ENCODE data around the gene ANKRD11. TPM values are rescaled to one million over a fixed set of nuclear protein-coding genes. Genes with fewer than 3 reads are reported as not detected.
"Not testable (repeated sequence)": the region's sequence is repeated elsewhere in the genome, so short reads cannot be mapped to it uniquely, and the experiment has no call there.

The ANKRD11 gene
- total RNA-seq, 3 donors from 2014 or later, result 153 to 181 (median 162) TPM

DNA sequence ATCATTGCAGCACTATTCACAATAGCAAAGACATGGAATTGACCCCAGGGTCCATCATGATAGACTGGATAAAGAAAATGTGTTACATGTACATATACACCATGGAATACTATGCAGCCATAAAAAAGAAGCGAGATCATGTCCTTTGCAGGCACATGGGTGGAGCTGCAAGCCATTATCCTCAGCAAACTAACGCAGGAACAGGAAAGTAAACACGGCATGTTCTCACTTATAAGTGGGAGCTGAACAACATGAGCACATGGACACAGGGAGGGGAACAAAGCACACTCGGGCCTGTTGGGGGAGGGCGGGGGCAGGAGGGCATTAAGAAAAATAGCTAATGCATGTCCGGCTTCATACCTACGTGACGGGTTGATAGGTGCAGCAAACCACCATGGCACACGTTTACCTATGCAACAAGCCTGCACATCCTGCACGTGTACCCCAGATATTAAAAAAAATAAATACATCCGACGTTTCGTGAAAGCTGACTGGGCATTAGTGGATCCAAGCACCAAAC is 243.9 kb downstream of the ANKRD11 start:
- peaks cover 2% of the 10 kb centered on the region for H3K36me3 Mint-ChIP-seq (ENCODE audit: insufficient read depth)
- H3K4me3 Mint-ChIP-seq, result peak overlapping the region; percentile 50
- H3K9me3 Mint-ChIP-seq, result peaks cover 8% of the 10 kb centered on the region
- H3K4me1 Mint-ChIP-seq (ENCODE audit: low read depth), result peaks cover 14% of the 10 kb centered on the region
- no peak for ATAC-seq
- H3K27me3 Mint-ChIP-seq (ENCODE audit: low read depth), result no peaks in the 10 kb centered on the region
- no peak for DNase-seq

DNA sequence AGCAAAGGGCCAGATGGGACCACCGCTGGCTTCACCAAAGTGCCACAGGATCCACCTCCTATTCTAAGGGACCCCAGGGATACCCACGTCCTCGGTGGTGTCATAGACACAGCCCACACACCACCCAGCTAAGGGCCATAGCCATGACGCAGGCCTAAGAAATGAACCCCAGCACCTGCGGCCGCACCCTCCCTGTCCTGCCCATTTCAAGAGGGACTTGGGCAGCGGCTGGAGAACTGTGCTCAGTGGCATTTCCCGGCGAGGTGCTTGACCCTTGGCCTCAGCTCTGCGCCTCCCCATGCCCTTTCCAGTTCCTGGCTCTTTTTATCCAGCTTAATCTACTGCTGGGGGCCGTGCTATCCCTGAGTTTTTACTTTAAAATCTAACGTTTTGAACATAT is 245.6 kb downstream of the ANKRD11 start:
- Mint-ChIP-seq H3K9me3 (peaks cover under 1% of the 10 kb centered on the region), H3K4me1 (ENCODE audit: low read depth) (peaks cover 20% of the 10 kb centered on the region), H3K4me3 (no peak overlapping the region), H3K36me3 (ENCODE audit: insufficient read depth) (no peaks in the 10 kb centered on the region), H3K27me3 (ENCODE audit: low read depth) (no peaks in the 10 kb centered on the region)
- DNase-seq, result no peak
- ATAC-seq, result no peak

DNA sequence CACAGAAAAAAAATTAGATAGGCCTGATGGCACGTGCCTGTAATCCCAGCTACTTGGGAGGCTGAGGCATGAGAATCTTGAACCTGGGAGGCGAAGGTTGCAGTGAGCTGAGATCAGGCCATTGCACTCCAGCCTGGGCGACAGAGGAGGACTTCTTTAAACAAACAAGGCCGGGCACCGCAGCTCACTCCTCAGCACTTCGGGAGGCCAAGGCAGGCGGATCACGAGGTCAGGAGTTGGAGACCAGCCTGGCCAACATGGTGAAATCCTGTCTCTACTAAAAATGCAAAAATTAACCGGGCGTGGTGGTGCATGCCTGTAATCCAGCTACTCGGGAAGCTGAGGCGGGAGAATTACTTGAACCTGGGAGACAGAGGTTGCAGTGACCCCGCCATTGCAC is 246.1 kb downstream of the ANKRD11 start:
- not testable (repeated sequence) for H3K9me3 Mint-ChIP-seq; H3K4me3 Mint-ChIP-seq; H3K27me3 Mint-ChIP-seq (ENCODE audit: low read depth); ATAC-seq; DNase-seq; H3K36me3 Mint-ChIP-seq (ENCODE audit: insufficient read depth)
- peaks cover 21% of the 10 kb centered on the region for H3K4me1 Mint-ChIP-seq (ENCODE audit: low read depth)

DNA sequence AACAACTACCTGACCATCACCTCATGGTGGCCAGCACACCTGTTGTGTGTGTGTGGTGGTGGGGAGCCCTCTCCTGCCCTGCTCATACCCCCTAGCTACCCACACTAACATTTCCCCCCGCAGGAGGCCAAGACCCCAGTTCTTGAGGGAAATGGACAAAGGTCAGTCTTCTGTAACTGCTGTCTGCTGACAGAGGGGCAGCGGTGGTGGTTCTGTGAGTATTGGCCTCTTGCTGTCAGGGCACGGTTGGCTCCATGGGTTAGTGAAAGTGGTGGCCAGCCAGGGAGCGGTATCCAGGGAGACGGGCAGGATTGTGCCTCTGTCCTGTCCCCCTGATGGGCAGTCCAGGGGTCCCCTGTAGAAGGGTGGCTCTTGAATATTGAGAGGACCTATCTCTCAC is 246.7 kb downstream of the ANKRD11 start:
- no peak overlapping the region for H3K4me3 Mint-ChIP-seq
- H3K9me3 Mint-ChIP-seq, result no peaks in the 10 kb centered on the region
- no peaks in the 10 kb centered on the region for H3K36me3 Mint-ChIP-seq (ENCODE audit: insufficient read depth)

DNA sequence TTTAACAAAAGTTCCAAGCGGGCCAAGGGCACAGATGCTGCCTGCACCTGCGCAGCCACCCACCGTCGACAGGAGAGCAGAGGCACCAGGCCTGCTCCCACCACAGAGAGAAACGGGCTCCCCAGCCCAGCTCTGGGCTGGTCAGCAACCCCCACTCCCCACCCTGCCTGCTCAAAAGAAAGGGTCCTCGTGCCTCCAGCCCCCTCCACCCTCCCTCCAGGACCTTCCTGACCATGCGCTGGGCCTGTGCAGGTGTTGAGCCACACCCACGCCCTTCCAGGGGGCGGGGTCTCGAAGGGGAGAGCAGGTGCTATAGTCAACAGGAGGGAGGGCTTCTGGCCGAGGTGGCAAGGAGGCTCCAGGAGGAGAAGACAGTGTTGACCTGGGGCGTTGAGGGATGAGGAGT is 247.6 kb downstream of the ANKRD11 start:
- peaks cover 21% of the 10 kb centered on the region for H3K4me1 Mint-ChIP-seq (ENCODE audit: low read depth)
- no peaks in the 10 kb centered on the region for H3K9me3 Mint-ChIP-seq
- ATAC-seq, result no peak
- peak overlapping the region; percentile 46 for H3K4me3 Mint-ChIP-seq
- no peaks in the 10 kb centered on the region for H3K27me3 Mint-ChIP-seq (ENCODE audit: low read depth)
- no peak for DNase-seq
- no peaks in the 10 kb centered on the region for H3K36me3 Mint-ChIP-seq (ENCODE audit: insufficient read depth)

More for the DNA sequence above, 246.7 kb downstream of the ANKRD11 start:
- Mint-ChIP-seq H3K4me1 (ENCODE audit: low read depth) (peaks cover 21% of the 10 kb centered on the region), H3K27me3 (ENCODE audit: low read depth) (no peaks in the 10 kb centered on the region)
- no peak for DNase-seq
- ATAC-seq, result no peak

DNA sequence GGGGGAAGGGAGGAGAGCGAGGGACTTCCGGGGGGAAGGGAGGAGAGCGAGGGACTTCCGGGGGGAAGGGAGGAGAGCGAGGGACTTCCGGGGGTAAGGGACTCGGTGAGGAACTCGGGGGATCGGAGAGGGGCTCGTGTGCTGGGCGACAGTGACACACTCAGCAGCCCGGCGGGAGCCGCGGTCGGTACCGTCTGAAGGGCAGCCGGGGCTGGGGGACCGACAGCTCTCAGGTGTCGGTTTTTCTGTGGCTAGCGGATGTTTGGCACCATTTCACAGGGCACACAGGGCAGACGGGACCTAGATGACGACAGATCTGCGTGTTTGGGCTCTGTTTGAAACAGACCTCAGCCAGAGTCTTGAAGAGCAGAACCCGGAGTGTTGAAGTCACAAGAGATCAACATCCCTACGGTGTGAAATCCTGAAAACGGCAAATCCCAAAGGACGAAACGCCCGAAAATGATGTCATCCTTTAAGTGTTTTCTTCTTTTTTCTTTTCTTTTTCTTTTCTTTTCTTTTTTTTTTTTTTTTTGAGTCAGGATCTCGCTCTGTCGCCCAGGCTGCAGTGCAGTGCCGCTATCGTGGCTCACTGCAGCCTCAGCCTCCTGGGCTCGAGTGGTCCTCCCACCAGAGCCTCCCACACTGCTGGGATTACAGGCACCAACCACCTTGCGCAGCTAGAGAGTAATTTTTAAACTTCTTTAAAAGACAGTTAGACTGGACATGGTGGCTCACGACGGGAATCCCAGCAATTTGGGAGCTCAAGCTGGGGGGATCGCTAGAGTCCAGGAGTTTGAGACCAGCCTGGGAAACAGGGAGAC is 249.0 kb downstream of the ANKRD11 start:
- no peaks in the 10 kb centered on the region for H3K36me3 Mint-ChIP-seq (ENCODE audit: insufficient read depth)
- H3K4me1 Mint-ChIP-seq (ENCODE audit: low read depth), result peaks cover 21% of the 10 kb centered on the region
- H3K9me3 Mint-ChIP-seq, result no peaks in the 10 kb centered on the region
- peak; percentile 83 to 86 for ATAC-seq
- peak overlapping the region; percentile 95 for H3K4me3 Mint-ChIP-seq
- peak; percentile 65 for DNase-seq
- H3K27me3 Mint-ChIP-seq (ENCODE audit: low read depth), result no peaks in the 10 kb centered on the region

DNA sequence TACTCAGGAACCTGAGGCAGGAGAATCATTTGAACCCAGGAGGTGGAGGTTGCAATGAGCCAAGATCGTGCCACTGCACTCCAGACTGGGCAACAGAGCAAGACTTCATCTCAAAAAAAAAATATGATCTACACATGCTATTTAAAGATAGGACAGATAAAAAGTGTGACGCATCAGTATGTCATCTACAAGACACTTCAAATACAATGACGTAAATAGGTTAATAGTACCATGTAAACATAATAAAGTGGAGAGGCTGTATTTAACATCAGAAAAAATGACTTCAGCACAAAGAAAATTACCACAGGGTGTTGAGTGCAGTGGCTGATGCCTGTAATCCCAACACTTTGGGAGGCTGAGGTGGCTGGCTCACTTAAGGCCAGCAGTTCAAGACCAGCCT is 252.6 kb downstream of the ANKRD11 start:
- H3K9me3 Mint-ChIP-seq, result no peaks in the 10 kb centered on the region
- H3K27me3 Mint-ChIP-seq (ENCODE audit: low read depth), result no peaks in the 10 kb centered on the region
- peaks cover 10% of the 10 kb centered on the region for H3K4me1 Mint-ChIP-seq (ENCODE audit: low read depth)

DNA sequence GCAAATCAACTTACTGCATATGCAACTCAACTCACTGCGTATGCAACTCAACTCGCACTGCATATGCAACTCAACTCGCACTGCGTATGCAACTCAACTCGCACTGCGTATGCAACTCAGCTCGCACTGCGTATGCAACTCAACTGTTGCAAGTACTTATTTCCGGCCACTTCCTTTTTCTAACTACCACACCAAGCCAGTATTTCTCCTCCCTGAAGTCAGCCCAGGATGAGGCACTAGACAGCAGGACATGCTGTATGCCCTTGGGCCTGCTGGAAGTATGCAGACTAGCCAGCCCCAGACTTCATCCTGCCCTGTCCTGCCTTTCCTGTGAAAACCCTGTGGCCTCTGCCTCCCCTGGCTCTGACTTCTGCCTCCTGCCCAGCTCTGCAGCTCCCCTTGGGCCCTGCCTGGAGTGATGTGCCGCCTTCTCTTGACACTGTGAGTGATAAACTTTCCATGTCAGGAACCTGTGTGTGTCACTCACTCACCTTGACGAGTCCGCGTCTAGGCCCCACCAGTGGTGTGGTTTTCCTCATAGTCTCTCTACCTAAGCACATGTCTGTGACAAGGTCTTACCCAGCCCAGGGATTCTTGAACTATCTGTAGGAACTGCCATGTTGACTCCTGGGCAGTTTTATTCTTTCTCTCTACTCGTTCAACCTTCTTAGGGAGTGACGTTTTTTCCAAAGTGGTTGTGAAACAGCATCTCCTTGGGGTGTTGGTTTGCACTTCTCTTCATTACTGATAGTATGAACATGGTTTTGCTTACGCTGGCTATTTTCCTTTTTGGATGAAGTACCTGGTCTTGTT is 256.5 kb downstream of the ANKRD11 start:
- no peak for ATAC-seq
- Mint-ChIP-seq H3K4me1 (ENCODE audit: low read depth) (no peaks in the 10 kb centered on the region), H3K36me3 (ENCODE audit: insufficient read depth) (peaks cover 31% of the 10 kb centered on the region), H3K4me3 (no peak overlapping the region), H3K9me3 (no peaks in the 10 kb centered on the region), H3K27me3 (ENCODE audit: low read depth) (no peaks in the 10 kb centered on the region)
- no peak for DNase-seq

More for the DNA sequence above, 252.6 kb downstream of the ANKRD11 start:
- ATAC-seq (no peak), DNase-seq (no peak)
- no peak overlapping the region for H3K4me3 Mint-ChIP-seq
- H3K36me3 Mint-ChIP-seq (ENCODE audit: insufficient read depth), result peaks cover 10% of the 10 kb centered on the region

DNA sequence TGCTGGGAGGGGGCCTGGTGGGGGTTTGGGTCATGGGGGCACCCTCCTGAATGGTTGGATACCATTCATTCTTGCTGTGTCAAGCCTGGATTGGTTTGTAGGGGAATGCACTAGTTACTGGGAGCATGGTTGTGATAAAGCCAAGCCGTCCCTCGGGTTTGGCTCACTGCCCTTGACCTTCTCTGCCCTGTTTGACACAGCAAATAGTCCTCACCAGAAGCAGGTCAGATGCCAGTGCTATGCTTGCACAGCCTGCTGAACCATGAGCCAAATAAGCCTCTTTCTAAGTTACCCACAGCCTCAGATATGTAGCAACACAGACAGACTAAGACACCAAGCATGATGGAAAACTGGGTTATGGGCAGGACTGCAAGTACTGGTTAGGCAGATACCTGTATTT is 258.3 kb downstream of the ANKRD11 start:
- peaks cover 49% of the 10 kb centered on the region for H3K36me3 Mint-ChIP-seq (ENCODE audit: insufficient read depth)
- H3K27me3 Mint-ChIP-seq (ENCODE audit: low read depth), result no peaks in the 10 kb centered on the region
- H3K4me3 Mint-ChIP-seq, result no peak overlapping the region
- no peak for DNase-seq
- ATAC-seq, result no peak
- H3K4me1 Mint-ChIP-seq (ENCODE audit: low read depth), result no peaks in the 10 kb centered on the region
- peaks cover 3% of the 10 kb centered on the region for H3K9me3 Mint-ChIP-seq

DNA sequence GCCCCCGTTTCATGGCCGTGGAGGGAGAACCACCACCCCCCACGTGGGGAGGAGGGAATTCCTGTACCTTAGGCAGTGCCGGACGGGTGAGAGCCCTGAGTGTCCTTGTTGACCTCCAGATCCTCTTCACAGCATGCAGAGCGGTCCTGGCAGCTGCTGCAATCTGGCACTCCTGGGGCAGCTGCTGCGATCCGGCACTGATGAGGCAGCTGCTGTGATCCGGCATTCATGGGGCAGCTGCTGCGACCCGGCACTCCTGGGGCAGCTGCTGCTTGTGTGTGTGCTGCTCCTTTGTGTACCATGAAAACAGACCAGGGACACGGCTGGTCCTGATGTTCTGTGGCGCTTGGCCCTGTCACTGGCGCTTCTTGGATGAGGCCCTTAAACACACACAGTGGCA is 260.1 kb downstream of the ANKRD11 start:
- Mint-ChIP-seq H3K36me3 (ENCODE audit: insufficient read depth) (peaks cover 62% of the 10 kb centered on the region), H3K27me3 (ENCODE audit: low read depth) (no peaks in the 10 kb centered on the region), H3K9me3 (peaks cover 3% of the 10 kb centered on the region), H3K4me1 (ENCODE audit: low read depth) (no peaks in the 10 kb centered on the region), H3K4me3 (no peak overlapping the region)
- ATAC-seq, result no peak
- DNase-seq, result no peak

DNA sequence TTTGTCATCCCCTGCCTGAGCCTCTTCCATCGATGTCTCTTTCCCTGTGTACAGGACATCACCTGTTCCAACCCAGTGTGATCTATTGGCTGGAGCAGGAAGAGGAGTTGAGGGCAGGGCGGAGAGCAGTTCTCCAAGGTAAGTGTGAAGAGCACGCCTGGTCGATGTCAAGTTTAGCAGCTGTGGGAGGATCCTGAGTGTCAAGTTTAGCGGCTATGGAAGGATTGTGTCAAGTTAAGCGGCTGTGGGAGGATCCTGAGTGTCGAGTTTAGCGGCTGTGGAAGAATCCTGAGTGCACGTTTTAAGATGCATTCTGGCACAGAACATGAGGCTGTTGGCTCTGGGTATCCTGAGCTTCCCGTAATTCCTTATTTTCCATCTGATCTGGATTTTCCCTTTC is 265.7 kb downstream of the ANKRD11 start:
- no peaks in the 10 kb centered on the region for H3K4me1 Mint-ChIP-seq (ENCODE audit: low read depth)
- peaks cover 53% of the 10 kb centered on the region for H3K36me3 Mint-ChIP-seq (ENCODE audit: insufficient read depth)
- no peak for ATAC-seq
- no peaks in the 10 kb centered on the region for H3K27me3 Mint-ChIP-seq (ENCODE audit: low read depth)
- peaks cover 3% of the 10 kb centered on the region for H3K9me3 Mint-ChIP-seq
- H3K4me3 Mint-ChIP-seq, result no peak overlapping the region
- no peak for DNase-seq

DNA sequence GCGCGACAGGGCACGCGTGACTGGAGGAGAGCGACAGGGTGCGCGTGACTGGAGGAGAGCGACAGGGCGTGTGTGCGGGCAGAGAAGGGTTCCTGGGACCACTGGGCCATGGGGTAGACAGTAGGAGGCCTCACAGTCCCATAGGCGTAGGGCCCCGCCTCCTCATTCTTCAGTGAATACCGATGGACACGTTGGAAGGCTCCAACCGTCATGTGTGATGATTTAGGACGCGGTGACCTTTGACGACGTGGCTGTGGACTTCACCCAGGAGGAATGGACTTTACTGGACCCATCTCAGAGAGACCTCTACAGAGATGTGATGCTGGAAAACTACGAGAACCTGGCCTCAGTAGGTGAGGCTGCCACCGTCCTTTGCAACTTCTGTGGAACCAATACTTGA is 267.4 kb downstream of the ANKRD11 start:
- no peak for ATAC-seq
- H3K36me3 Mint-ChIP-seq (ENCODE audit: insufficient read depth), result peaks cover 41% of the 10 kb centered on the region

DNA sequence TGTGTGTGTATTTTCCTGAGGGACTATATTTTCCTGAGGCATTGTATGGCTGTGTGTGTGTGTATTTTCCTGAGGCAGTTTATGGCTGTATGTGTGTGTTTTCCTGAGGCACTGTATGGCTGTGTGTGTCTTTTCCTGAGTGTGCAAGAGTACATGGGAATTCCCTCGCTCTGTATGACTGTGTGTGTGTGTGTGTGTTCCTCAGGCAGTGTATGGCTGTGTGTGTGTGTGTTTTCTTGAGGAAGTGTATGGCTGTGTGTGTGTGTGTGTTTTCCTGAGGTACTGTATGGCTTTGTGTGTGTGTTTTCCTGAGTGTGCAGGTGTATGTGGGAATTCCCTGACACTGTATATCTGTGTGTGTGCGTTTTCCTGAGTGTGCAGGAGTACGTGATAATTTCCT is 268.8 kb downstream of the ANKRD11 start:
- peaks cover 28% of the 10 kb centered on the region for H3K36me3 Mint-ChIP-seq (ENCODE audit: insufficient read depth)
- no peak for ATAC-seq
- H3K27me3 Mint-ChIP-seq (ENCODE audit: low read depth), result no peaks in the 10 kb centered on the region
- H3K4me3 Mint-ChIP-seq, result no peak overlapping the region
- DNase-seq, result no peak
- H3K4me1 Mint-ChIP-seq (ENCODE audit: low read depth), result peaks cover 12% of the 10 kb centered on the region
- H3K9me3 Mint-ChIP-seq, result no peaks in the 10 kb centered on the region

More for the DNA sequence above, 267.4 kb downstream of the ANKRD11 start:
- peaks cover 3% of the 10 kb centered on the region for H3K9me3 Mint-ChIP-seq
- no peak overlapping the region for H3K4me3 Mint-ChIP-seq
- no peak for DNase-seq
- no peaks in the 10 kb centered on the region for H3K27me3 Mint-ChIP-seq (ENCODE audit: low read depth)
- H3K4me1 Mint-ChIP-seq (ENCODE audit: low read depth), result peaks cover 9% of the 10 kb centered on the region

DNA sequence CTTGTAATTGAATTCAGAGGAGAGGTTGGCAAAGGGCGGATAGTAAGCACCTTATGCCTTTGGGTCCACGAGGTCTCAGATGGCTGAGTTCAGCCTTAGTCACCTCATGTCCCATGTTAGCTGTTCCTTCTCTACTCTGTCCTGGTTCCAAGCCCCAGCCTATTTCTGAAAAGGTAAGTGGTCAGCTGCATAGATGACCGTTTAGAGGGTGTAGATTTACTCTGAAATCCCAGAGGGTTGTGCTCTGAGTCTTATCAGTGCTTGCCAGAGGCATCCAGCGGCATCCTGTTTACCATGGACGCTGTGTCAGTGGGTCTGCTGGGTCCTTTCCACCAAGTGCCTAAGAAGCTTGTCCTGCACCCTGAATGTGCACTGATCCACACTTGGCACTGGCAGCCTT is 271.0 kb downstream of the ANKRD11 start:
- H3K9me3 Mint-ChIP-seq, result no peaks in the 10 kb centered on the region

More for the DNA sequence above, 271.0 kb downstream of the ANKRD11 start:
- H3K36me3 Mint-ChIP-seq (ENCODE audit: insufficient read depth), result peaks cover 15% of the 10 kb centered on the region
- ATAC-seq, result no peak
- H3K4me1 Mint-ChIP-seq (ENCODE audit: low read depth), result peaks cover 21% of the 10 kb centered on the region
- peak overlapping the region; percentile 63 for H3K4me3 Mint-ChIP-seq
- no peaks in the 10 kb centered on the region for H3K27me3 Mint-ChIP-seq (ENCODE audit: low read depth)
- DNase-seq, result no peak
